CD4-positive, alpha-beta T cell (primary cell): ENCODE data around the gene NGF. TPM values are rescaled to one million over a fixed set of nuclear protein-coding genes. Genes with fewer than 3 reads are reported as not detected.

Experiments used
- ATAC-seq: fragments of 200-7000 bp; cut with Tn5 transposase; one replicate; pipeline ENCODE4 v1.10.0; 2022; ENCODE audit warnings: mild to moderate bottlenecking; ENCODE audit not compliant: poor library complexity
- CTCF ChIA-PET: fragments of 350-600 bp; sonication (Branson Sonifier 250); formaldehyde crosslinking; loops from one replicate; lab custom pipeline; 2021; ENCODE audit warnings: antibody characterized with exemption, inconsistent platforms; lab: Charles Lee
- POLR2A ChIA-PET: fragments of 350-600 bp; sonication (Branson Sonifier 250); formaldehyde crosslinking; loops from one replicate; lab custom pipeline; 2021; ENCODE audit warnings: antibody characterized with exemption, inconsistent platforms; lab: Charles Lee
- DNase-seq, 14 experiments: peaks; one replicate each; pipeline ENCODE4 v3.0.0-alpha.2; 2013 to 2020; ENCODE audit warnings: mixed read lengths in 2 of 14
- H3K27ac ChIP-seq, 2 donors: one replicate each; pipeline versions ENCODE4 v1.5.1 to v1.7.0; 2013; ENCODE audit warnings: low read length in 2 of 2, low read depth in 1 of 2, mild to moderate bottlenecking in 1 of 2
- H3K27me3 ChIP-seq, 2 experiments: 1 replicate in 1 of 2; 2 replicates in 1 of 2; pipeline versions ENCODE4 v1.6.1 to v1.7.0; 2013; ENCODE audit warnings: low read length in 2 of 2, control low read depth in 1 of 2, mild to moderate bottlenecking in 1 of 2, moderate library complexity in 1 of 2; ENCODE audit not compliant: insufficient read depth in 2 of 2, control insufficient read depth in 1 of 2
- H3K36me3 ChIP-seq: one replicate; pipeline ENCODE4 v1.6.1; 2013; ENCODE audit warnings: low read length, control low read depth; ENCODE audit not compliant: insufficient read depth
- H3K4me1 ChIP-seq: one replicate; pipeline ENCODE4 v1.6.1; 2013; ENCODE audit warnings: low read length, control low read depth; ENCODE audit not compliant: insufficient read depth
- H3K4me3 ChIP-seq: one replicate; pipeline ENCODE4 v1.5.1; 2013; ENCODE audit warnings: mild to moderate bottlenecking, low read length, moderate library complexity
- H3K9me3 ChIP-seq, 2 experiments: 1 replicate in 1 of 2; 2 replicates in 1 of 2; pipeline versions ENCODE4 v1.6.1 to v1.7.0; 2013; ENCODE audit warnings: low read length in 2 of 2, mild to moderate bottlenecking in 2 of 2, control low read depth in 1 of 2, moderate library complexity in 1 of 2; ENCODE audit not compliant: control insufficient read depth in 1 of 2, insufficient read depth in 1 of 2
- H3K27ac Mint-ChIP-seq: one replicate; pipeline ENCODE4 v1.8.0; 2020; ENCODE audit warnings: mixed read lengths
- H3K27me3 Mint-ChIP-seq: one replicate; pipeline ENCODE4 v1.8.0; 2021; ENCODE audit warnings: mixed read lengths
- H3K36me3 Mint-ChIP-seq: one replicate; pipeline ENCODE4 v1.8.0; 2021; ENCODE audit warnings: low read depth, mixed read lengths
- H3K4me1 Mint-ChIP-seq: one replicate; pipeline ENCODE4 v1.8.0; 2021; ENCODE audit warnings: low read depth, mixed read lengths
- H3K4me3 Mint-ChIP-seq: one replicate; pipeline ENCODE4 v1.8.0; 2020; ENCODE audit warnings: mild to moderate bottlenecking, mixed read lengths
- H3K9me3 Mint-ChIP-seq: one replicate; pipeline ENCODE4 v1.8.0; 2020; ENCODE audit warnings: mixed read lengths
- intact Hi-C, 2 experiments: fragments of 100-400 bp; cut with DNase I in 1 of 2; cut with micrococcal nuclease in 1 of 2; formaldehyde crosslinking; loops; one replicate each; pipeline versions ENCODE4 v1.15.1 to v1.9.0; 2023 to 2025; cut with DNase I, micrococcal nuclease
- total RNA-seq, 174 experiments: library from RNA in 2 of 174; stranded (reverse) in 2 of 174; gene quantifications; one replicate each; pipeline ENCODE4 v1.2.3 and lab custom pipeline; 2021 to 2026
- TF ChIP-seq, protein P1 (sequence below): fragments of 200-600 bp; IDR thresholded peaks from one replicate; pipeline ENCODE4 v1.8.0; 2022; ENCODE audit warnings: antibody characterized with exemption, mild to moderate bottlenecking

The NGF gene
- total RNA-seq, 2 experiments from 2014 or later = not detected

DNA sequence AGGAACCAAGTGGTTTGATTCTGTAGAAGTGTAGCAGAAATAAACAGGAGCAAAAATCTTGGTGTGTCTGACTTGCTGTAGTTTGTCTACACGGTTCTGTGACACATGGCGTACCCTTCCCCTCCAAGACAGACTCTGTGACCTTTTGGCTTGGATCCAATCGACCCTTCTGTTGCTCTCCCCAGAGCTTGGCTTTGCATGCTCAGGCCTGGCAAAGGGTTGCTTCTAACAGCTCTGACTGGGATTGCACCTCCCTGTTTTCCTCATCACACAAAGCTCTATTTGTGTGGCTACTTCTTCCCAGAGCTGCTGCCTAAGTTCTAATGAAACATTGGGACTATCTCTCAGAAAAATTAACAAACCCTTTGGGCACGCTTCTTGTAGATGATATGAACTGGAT is 24.0 kb downstream of the NGF start:
- Histone ChIP-seq H3K4me3 (no peak overlapping the region), H3K9me3 (no peaks in the 10 kb centered on the region), H3K27ac (no peak overlapping the region), H3K36me3 (no peaks in the 10 kb centered on the region), H3K4me1 (no peaks in the 10 kb centered on the region), H3K27me3 (peaks cover 0 to 5% of the 10 kb centered on the region in 2 experiments)
- DNase-seq = no peak
- no peaks in the 10 kb centered on the region for H3K9me3 Mint-ChIP-seq
- ChIA-PET CTCF (no interaction called here), POLR2A (no interaction called here)
- H3K27ac Mint-ChIP-seq = no peak overlapping the region
- H3K36me3 Mint-ChIP-seq = no peaks in the 10 kb centered on the region
- H3K4me3 Mint-ChIP-seq = no peak overlapping the region
- peaks cover 17% of the 10 kb centered on the region for H3K27me3 Mint-ChIP-seq
- TF ChIP-seq, protein P1, sequence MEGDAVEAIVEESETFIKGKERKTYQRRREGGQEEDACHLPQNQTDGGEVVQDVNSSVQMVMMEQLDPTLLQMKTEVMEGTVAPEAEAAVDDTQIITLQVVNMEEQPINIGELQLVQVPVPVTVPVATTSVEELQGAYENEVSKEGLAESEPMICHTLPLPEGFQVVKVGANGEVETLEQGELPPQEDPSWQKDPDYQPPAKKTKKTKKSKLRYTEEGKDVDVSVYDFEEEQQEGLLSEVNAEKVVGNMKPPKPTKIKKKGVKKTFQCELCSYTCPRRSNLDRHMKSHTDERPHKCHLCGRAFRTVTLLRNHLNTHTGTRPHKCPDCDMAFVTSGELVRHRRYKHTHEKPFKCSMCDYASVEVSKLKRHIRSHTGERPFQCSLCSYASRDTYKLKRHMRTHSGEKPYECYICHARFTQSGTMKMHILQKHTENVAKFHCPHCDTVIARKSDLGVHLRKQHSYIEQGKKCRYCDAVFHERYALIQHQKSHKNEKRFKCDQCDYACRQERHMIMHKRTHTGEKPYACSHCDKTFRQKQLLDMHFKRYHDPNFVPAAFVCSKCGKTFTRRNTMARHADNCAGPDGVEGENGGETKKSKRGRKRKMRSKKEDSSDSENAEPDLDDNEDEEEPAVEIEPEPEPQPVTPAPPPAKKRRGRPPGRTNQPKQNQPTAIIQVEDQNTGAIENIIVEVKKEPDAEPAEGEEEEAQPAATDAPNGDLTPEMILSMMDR = no peak
- intact Hi-C loops = no loop called here
- H3K4me1 Mint-ChIP-seq = no peaks in the 10 kb centered on the region
- ATAC-seq = no peak

DNA sequence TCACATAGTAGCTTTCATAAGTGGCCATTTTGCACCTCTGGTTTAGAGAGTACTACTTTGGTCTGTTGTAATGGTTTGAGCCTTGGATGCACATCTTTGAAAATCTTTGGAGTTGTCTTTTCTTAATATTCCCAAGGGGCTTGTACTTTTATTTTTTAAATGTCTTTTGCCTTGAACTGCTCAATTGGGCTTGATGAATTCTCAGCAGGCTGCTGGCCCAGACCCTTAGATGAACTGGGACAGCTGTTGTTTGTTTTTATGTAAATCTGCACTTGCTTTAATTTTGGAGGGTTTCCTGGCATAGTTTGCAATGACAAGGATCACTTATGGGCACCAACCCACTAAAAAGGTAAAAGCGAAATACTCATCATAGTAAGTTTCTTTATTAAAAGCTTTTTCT is 24.9 kb downstream of the NGF start:
- ATAC-seq (no peak), DNase-seq (no peak)
- Histone ChIP-seq H3K36me3 (no peaks in the 10 kb centered on the region), H3K4me1 (no peaks in the 10 kb centered on the region), H3K4me3 (no peak overlapping the region), H3K27me3 (peaks cover 0 to 5% of the 10 kb centered on the region in 2 experiments), H3K9me3 (no peaks in the 10 kb centered on the region), H3K27ac (no peak overlapping the region)
- ChIA-PET POLR2A (no interaction called here), CTCF (no interaction called here)
- H3K4me1 Mint-ChIP-seq = no peaks in the 10 kb centered on the region
- H3K9me3 Mint-ChIP-seq = no peaks in the 10 kb centered on the region
- intact Hi-C loops = no loop called here
- H3K27me3 Mint-ChIP-seq = peaks cover 10% of the 10 kb centered on the region
- no peak overlapping the region for H3K4me3 Mint-ChIP-seq
- H3K27ac Mint-ChIP-seq = no peak overlapping the region
- TF ChIP-seq, protein P1 = no peak
- H3K36me3 Mint-ChIP-seq = no peaks in the 10 kb centered on the region

DNA sequence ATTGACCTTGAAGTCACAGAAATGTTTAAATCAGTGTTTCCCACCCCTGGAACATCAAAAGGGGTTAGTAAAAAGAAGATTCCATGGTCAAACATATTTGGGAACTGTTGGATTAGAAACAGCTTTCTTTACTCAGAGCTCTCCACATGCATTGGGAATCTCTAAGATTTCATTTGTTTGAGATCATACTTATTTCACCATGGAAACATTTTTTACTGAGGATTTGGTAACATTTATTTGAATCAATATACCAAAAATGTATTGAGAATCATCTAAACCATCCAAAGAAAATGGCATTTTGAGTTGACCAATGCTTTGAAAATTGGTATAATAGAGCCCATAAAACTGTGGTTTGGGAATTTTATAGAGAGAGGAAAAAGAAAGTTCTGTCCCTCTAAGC is 25.3 kb downstream of the NGF start:
- CTCF ChIA-PET = no interaction called here

More for the DNA sequence above, 25.3 kb downstream of the NGF start:
- Histone ChIP-seq H3K27me3 (peaks cover 0 to 5% of the 10 kb centered on the region in 2 experiments), H3K27ac (no peak overlapping the region), H3K4me1 (no peaks in the 10 kb centered on the region), H3K4me3 (no peak overlapping the region), H3K36me3 (no peaks in the 10 kb centered on the region), H3K9me3 (no peaks in the 10 kb centered on the region)
- POLR2A ChIA-PET = no interaction called here
- intact Hi-C loops = no loop called here
- TF ChIP-seq, protein P1 = no peak
- Mint-ChIP-seq H3K9me3 (no peaks in the 10 kb centered on the region), H3K27me3 (peaks cover 7% of the 10 kb centered on the region), H3K36me3 (no peaks in the 10 kb centered on the region), H3K4me3 (no peak overlapping the region), H3K4me1 (no peaks in the 10 kb centered on the region), H3K27ac (no peak overlapping the region)
- DNase-seq (no peak), ATAC-seq (no peak)
